ENCODE data around the gene PET117. TPM values are rescaled to one million over a fixed set of nuclear protein-coding genes. Genes with fewer than 3 reads are reported as not detected.

The PET117 gene
- total RNA-seq, 1 donor from 2014 or later = 58.3 TPM

- Histone ChIP-seq H3K27me3 (no peaks in the 10 kb centered on the region), H4K20me1 (ENCODE audit: low read depth) (no peaks in the 10 kb centered on the region), H3K79me2 (ENCODE audit: low read depth) (no peaks in the 10 kb centered on the region), H3K4me1 (no peaks in the 10 kb centered on the region), H3K9ac (no peak overlapping the region), H3F3A (ENCODE audit: low read depth) (no peaks in the 10 kb centered on the region), H3K9me3 (ENCODE audit: low read depth) (no peaks in the 10 kb centered on the region), H3K27ac (no peak overlapping the region), H3K4me3 (no peak overlapping the region), H3K36me3 (peaks cover 3% of the 10 kb centered on the region), H3K4me2 (no peak overlapping the region), H2AFZ (replicated peaks) (no peak overlapping the region)
- no peak overlapping the region for H3K27ac Mint-ChIP-seq
- no peaks in the 10 kb centered on the region for H3K4me1 Mint-ChIP-seq
- no peak overlapping the region for H3K4me3 Mint-ChIP-seq
- peaks cover 28% of the 10 kb centered on the region for H3K36me3 Mint-ChIP-seq
- TF ChIP-seq CTCF (IDR thresholded peaks at IDR 0.05) = no peak
- TF ChIP-seq EZH2 (IDR thresholded peaks at IDR 0.05) = no peak
- TF ChIP-seq EZH2phosphoT487 (IDR thresholded peaks at IDR 0.05) = no peak
- no peaks in the 10 kb centered on the region for H3K9me3 Mint-ChIP-seq
- no peaks in the 10 kb centered on the region for H3K27me3 Mint-ChIP-seq (ENCODE audit: insufficient read depth, low read depth)
- DNase-seq (ENCODE audit: low spot score) = no peak
Measured at GRCh38 chr20:18187020-18187419, 49.4 kb downstream of the PET117 start.

GRCh38 chr20:18188434-18188833 is 50.8 kb downstream of the PET117 start:
- H3K4me2 ChIP-seq = no peak overlapping the region
- TF ChIP-seq CTCF (IDR thresholded peaks at IDR 0.05) (no peak), EZH2 (IDR thresholded peaks at IDR 0.05) (no peak), EZH2phosphoT487 (IDR thresholded peaks at IDR 0.05) (no peak)
- Mint-ChIP-seq H3K4me3 (no peak overlapping the region), H3K36me3 (peaks cover 26% of the 10 kb centered on the region), H3K4me1 (no peaks in the 10 kb centered on the region), H3K27ac (no peak overlapping the region), H3K9me3 (no peaks in the 10 kb centered on the region), H3K27me3 (ENCODE audit: insufficient read depth, low read depth) (no peaks in the 10 kb centered on the region)
- H2AFZ ChIP-seq (replicated peaks) = no peak overlapping the region
- peaks cover 3% of the 10 kb centered on the region for H3K36me3 ChIP-seq
- H3K79me2 ChIP-seq (ENCODE audit: low read depth) = no peaks in the 10 kb centered on the region
- no peak overlapping the region for H3K9ac ChIP-seq
- H3K4me1 ChIP-seq = no peaks in the 10 kb centered on the region
- no peaks in the 10 kb centered on the region for H3F3A ChIP-seq (ENCODE audit: low read depth)
- no peak overlapping the region for H3K4me3 ChIP-seq
- no peak for DNase-seq (ENCODE audit: low spot score)
- H4K20me1 ChIP-seq (ENCODE audit: low read depth) = no peaks in the 10 kb centered on the region
- H3K27me3 ChIP-seq = no peaks in the 10 kb centered on the region
- H3K27ac ChIP-seq = no peak overlapping the region
- no peaks in the 10 kb centered on the region for H3K9me3 ChIP-seq (ENCODE audit: low read depth)

GRCh38 chr20:18190338-18191233 is 52.9 kb downstream of the PET117 start:
- no peak overlapping the region for H3K9ac ChIP-seq
- no peaks in the 10 kb centered on the region for H3K9me3 ChIP-seq (ENCODE audit: low read depth)
- H2AFZ ChIP-seq (replicated peaks) = no peak overlapping the region
- H3K79me2 ChIP-seq (ENCODE audit: low read depth) = no peaks in the 10 kb centered on the region
- no peak overlapping the region for H3K27ac ChIP-seq
- no peak overlapping the region for H3K4me2 ChIP-seq
- Mint-ChIP-seq H3K36me3 (peaks cover 22% of the 10 kb centered on the region), H3K4me3 (no peak overlapping the region), H3K4me1 (peaks cover 4% of the 10 kb centered on the region), H3K9me3 (peaks cover 3% of the 10 kb centered on the region), H3K27me3 (ENCODE audit: insufficient read depth, low read depth) (peaks cover 1% of the 10 kb centered on the region), H3K27ac (no peak overlapping the region)
- TF ChIP-seq EZH2phosphoT487 (IDR thresholded peaks at IDR 0.05) (no peak), EZH2 (IDR thresholded peaks at IDR 0.05) (no peak), CTCF (IDR thresholded peaks at IDR 0.05) (peak; percentile 30)
- H3F3A ChIP-seq (ENCODE audit: low read depth) = no peaks in the 10 kb centered on the region
- no peaks in the 10 kb centered on the region for H3K27me3 ChIP-seq
- no peaks in the 10 kb centered on the region for H3K4me1 ChIP-seq
- peaks cover 1% of the 10 kb centered on the region for H3K36me3 ChIP-seq
- no peaks in the 10 kb centered on the region for H4K20me1 ChIP-seq (ENCODE audit: low read depth)
- H3K4me3 ChIP-seq = no peak overlapping the region
- DNase-seq (ENCODE audit: low spot score) = no peak
